SK-N-SH treated with all-trans-retinoic acid at 6 μM for 48 hours (cell line): Measurements from ENCODE around the gene LRP2.
"Not testable (repeated sequence)": the region's sequence is repeated elsewhere in the genome, so short reads cannot be mapped to it uniquely, and the experiment has no call there.

Experiments
- ARNTL ChIP-seq: fragments of 450-650 bp; formaldehyde crosslinking; IDR thresholded peaks from 2 replicates; pipeline ENCODE4 v1.5.0; 2020; ENCODE audit warnings: low read depth, mild to moderate bottlenecking, moderate library complexity, borderline replicate concordance
- BACH2 ChIP-seq: fragments of 250-450 bp; sonication (Bioruptor Pico); IDR thresholded peaks from 2 replicates; pipeline ENCODE4 v1.9.0; 2021; ENCODE audit warnings: mild to moderate bottlenecking, borderline replicate concordance
- CREB5 ChIP-seq: fragments of 250-450 bp; sonication (Bioruptor Pico); IDR thresholded peaks from 2 replicates; pipeline ENCODE4 v1.5.1; 2020; ENCODE audit warnings: low read depth, mild to moderate bottlenecking, moderate library complexity
- CSDC2 ChIP-seq: fragments of 250-450 bp; sonication (Bioruptor Pico); IDR thresholded peaks from 2 replicates; pipeline ENCODE4 v1.5.0; 2020; ENCODE audit warnings: mild to moderate bottlenecking, moderate library complexity
- ESRRG ChIP-seq: fragments of 250-450 bp; sonication (Bioruptor Pico); IDR thresholded peaks from 2 replicates; pipeline ENCODE4 v1.6.1; 2021; ENCODE audit warnings: mild to moderate bottlenecking
- ISL1 ChIP-seq: fragments of 250-450 bp; sonication (Bioruptor Pico); IDR thresholded peaks from 2 replicates; pipeline ENCODE4 v2.1.2; 2022; ENCODE audit warnings: mild to moderate bottlenecking, moderate library complexity
- PATZ1 ChIP-seq: fragments of 250-450 bp; sonication (Bioruptor Pico); IDR thresholded peaks from 2 replicates; pipeline ENCODE4 v1.8.0; 2020; ENCODE audit warnings: mild to moderate bottlenecking, moderate library complexity, borderline replicate concordance
- RARB ChIP-seq: fragments of 250-450 bp; sonication (Bioruptor Pico); IDR thresholded peaks from 2 replicates; pipeline ENCODE4 v1.8.0; 2021; ENCODE audit warnings: mild to moderate bottlenecking, moderate library complexity
- SNAI2 ChIP-seq: fragments of 250-450 bp; sonication (Bioruptor Pico); IDR thresholded peaks from 2 replicates; pipeline ENCODE4 v1.5.0; 2020; ENCODE audit warnings: mild to moderate bottlenecking, moderate library complexity
- TCF4 ChIP-seq: fragments of 250-450 bp; sonication (Bioruptor Pico); IDR thresholded peaks from 2 replicates; pipeline ENCODE4 v1.8.0; 2021; ENCODE audit warnings: mild to moderate bottlenecking, moderate library complexity, borderline replicate concordance
- ZNF70 ChIP-seq: fragments of 450-650 bp; formaldehyde crosslinking; IDR thresholded peaks from 2 replicates; pipeline ENCODE4 v1.5.0; 2020; ENCODE audit warnings: mild to moderate bottlenecking, moderate library complexity
- ZNF8 ChIP-seq: fragments of 450-650 bp; formaldehyde crosslinking; IDR thresholded peaks from 2 replicates; pipeline ENCODE4 v1.5.0; 2020; ENCODE audit warnings: mild to moderate bottlenecking, moderate library complexity
- TF ChIP-seq, protein P1 (sequence below): fragments of 250-450 bp; sonication (Bioruptor Pico); IDR thresholded peaks from 2 replicates; pipeline ENCODE4 v1.5.0; 2020; ENCODE audit warnings: mild to moderate bottlenecking, moderate library complexity
- TF ChIP-seq, protein P2 (sequence below): fragments of 250-450 bp; sonication (Bioruptor Pico); IDR thresholded peaks from 2 replicates; pipeline ENCODE4 v1.8.0; 2021; ENCODE audit warnings: low read depth, mild to moderate bottlenecking, moderate library complexity, borderline replicate concordance

GRCh38 chr2:169327837-169328236 is 34.5 kb downstream of the LRP2 start:
- not testable (repeated sequence) for TF ChIP-seq RARB (CRISPR knock-in tag); CREB5 (CRISPR knock-in tag); SNAI2 (CRISPR knock-in tag); ESRRG (CRISPR knock-in tag); ZNF8 (CRISPR knock-in tag); ARNTL (CRISPR knock-in tag); BACH2 (CRISPR knock-in tag); TCF4 (CRISPR knock-in tag); ZNF70 (CRISPR knock-in tag); PATZ1 (CRISPR knock-in tag); ISL1; CSDC2 (CRISPR knock-in tag)
- TF ChIP-seq, protein P1, sequence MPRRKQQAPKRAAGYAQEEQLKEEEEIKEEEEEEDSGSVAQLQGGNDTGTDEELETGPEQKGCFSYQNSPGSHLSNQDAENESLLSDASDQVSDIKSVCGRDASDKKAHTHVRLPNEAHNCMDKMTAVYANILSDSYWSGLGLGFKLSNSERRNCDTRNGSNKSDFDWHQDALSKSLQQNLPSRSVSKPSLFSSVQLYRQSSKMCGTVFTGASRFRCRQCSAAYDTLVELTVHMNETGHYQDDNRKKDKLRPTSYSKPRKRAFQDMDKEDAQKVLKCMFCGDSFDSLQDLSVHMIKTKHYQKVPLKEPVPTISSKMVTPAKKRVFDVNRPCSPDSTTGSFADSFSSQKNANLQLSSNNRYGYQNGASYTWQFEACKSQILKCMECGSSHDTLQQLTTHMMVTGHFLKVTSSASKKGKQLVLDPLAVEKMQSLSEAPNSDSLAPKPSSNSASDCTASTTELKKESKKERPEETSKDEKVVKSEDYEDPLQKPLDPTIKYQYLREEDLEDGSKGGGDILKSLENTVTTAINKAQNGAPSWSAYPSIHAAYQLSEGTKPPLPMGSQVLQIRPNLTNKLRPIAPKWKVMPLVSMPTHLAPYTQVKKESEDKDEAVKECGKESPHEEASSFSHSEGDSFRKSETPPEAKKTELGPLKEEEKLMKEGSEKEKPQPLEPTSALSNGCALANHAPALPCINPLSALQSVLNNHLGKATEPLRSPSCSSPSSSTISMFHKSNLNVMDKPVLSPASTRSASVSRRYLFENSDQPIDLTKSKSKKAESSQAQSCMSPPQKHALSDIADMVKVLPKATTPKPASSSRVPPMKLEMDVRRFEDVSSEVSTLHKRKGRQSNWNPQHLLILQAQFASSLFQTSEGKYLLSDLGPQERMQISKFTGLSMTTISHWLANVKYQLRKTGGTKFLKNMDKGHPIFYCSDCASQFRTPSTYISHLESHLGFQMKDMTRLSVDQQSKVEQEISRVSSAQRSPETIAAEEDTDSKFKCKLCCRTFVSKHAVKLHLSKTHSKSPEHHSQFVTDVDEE (CRISPR knock-in tag) = not testable (repeated sequence)
- TF ChIP-seq, protein P2, sequence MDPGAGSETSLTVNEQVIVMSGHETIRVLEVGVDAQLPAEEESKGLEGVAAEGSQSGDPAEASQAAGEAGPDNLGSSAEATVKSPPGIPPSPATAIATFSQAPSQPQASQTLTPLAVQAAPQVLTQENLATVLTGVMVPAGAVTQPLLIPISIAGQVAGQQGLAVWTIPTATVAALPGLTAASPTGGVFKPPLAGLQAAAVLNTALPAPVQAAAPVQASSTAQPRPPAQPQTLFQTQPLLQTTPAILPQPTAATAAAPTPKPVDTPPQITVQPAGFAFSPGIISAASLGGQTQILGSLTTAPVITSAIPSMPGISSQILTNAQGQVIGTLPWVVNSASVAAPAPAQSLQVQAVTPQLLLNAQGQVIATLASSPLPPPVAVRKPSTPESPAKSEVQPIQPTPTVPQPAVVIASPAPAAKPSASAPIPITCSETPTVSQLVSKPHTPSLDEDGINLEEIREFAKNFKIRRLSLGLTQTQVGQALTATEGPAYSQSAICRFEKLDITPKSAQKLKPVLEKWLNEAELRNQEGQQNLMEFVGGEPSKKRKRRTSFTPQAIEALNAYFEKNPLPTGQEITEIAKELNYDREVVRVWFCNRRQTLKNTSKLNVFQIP (CRISPR knock-in tag) = not testable (repeated sequence)
